ENCODE data around the gene KPNA6. TPM values are rescaled to one million over a fixed set of nuclear protein-coding genes. Genes with fewer than 3 reads are reported as not detected.
"Not testable (repeated sequence)": the region's sequence is repeated elsewhere in the genome, so short reads cannot be mapped to it uniquely, and the experiment has no call there.

KPNA6 gene
- polyA plus RNA-seq, 1 experiment: 26.6 TPM

- H3K4me3 ChIP-seq (ENCODE audit: low read depth, low read length): no peak overlapping the region
- H3K36me3 ChIP-seq (ENCODE audit: control insufficient read depth, insufficient read depth, low read length): no peaks in the 10 kb centered on the region
- POLR2A ChIA-PET: interaction anchor here (0.6 kb wide), 1 partner anchor 113 kb away, joined by 3 read pairs; no protein-coding TSS in a partner anchor
- no peak for TF ChIP-seq CTCF (IDR thresholded peaks at IDR 0.05; ENCODE audit: insufficient read depth, low read depth, low read length)
- CTCF ChIA-PET: interaction anchor here (0.5 to 3.5 kb wide), 4 partner anchors 18 to 54 kb away, joined by 3 to 17 read pairs (median 4); partner anchors contain the start of genes KPNA6 and TXLNA
- H3K27me3 ChIP-seq (ENCODE audit: control insufficient read depth, insufficient read depth, low read length): no peaks in the 10 kb centered on the region
- DNase-seq (ENCODE audit: low read depth): no peak
These were observed 19.7 kb downstream of the KPNA6 start for GRCh38 chr1:32127409-32128198.

DNA sequence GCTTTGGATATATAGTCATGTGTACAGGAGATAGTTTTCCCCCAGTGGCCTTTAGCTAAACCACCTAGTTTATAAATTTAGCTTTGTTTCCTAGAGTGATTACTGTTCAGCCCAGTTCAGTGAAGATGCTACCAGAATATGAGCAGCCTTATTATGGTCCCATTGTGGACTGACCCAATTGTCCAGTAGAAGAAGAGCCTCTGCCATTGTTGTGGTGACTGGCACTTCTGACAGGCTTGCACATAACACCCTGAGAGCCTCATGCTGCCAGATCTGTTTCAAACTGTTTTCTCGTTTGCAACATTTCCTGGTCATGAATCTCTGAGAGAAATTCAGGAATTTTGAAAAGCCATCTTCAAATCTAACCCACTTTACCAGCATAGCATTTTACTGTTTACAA lies 20.6 kb downstream of the KPNA6 start:
- no peak for TF ChIP-seq CTCF (IDR thresholded peaks at IDR 0.05; ENCODE audit: insufficient read depth, low read depth, low read length)
- no peak overlapping the region for H3K4me3 ChIP-seq (ENCODE audit: low read depth, low read length)
- ChIA-PET CTCF (interaction anchor here (1.0 to 3.5 kb wide), 3 partner anchors 19 to 55 kb away, joined by 3 to 17 read pairs (median 3); partner anchors contain the start of genes KPNA6 and TXLNA), POLR2A (no interaction called here)
- no peak for DNase-seq (ENCODE audit: low read depth)
- H3K27me3 ChIP-seq (ENCODE audit: control insufficient read depth, insufficient read depth, low read length): no peaks in the 10 kb centered on the region
- H3K36me3 ChIP-seq (ENCODE audit: control insufficient read depth, insufficient read depth, low read length): no peaks in the 10 kb centered on the region

- ChIA-PET POLR2A (no interaction called here), CTCF (interaction anchor here (1.0 to 3.5 kb wide), 2 partner anchors 19 to 50 kb away, joined by 3 to 17 read pairs; partner anchors contain the start of genes KPNA6 and TXLNA)
- H3K27me3 ChIP-seq (ENCODE audit: control insufficient read depth, insufficient read depth, low read length): no peaks in the 10 kb centered on the region
- H3K4me3 ChIP-seq (ENCODE audit: low read depth, low read length): no peak overlapping the region
- DNase-seq (ENCODE audit: low read depth): no peak
- H3K36me3 ChIP-seq (ENCODE audit: control insufficient read depth, insufficient read depth, low read length): no peaks in the 10 kb centered on the region
- no peak for TF ChIP-seq CTCF (IDR thresholded peaks at IDR 0.05; ENCODE audit: insufficient read depth, low read depth, low read length)
These were observed 21.1 kb downstream of the KPNA6 start for GRCh38 chr1:32128964-32129363.

GRCh38 chr1:32133950-32134280 lies 26.1 kb downstream of the KPNA6 start:
- POLR2A ChIA-PET: interaction anchor here (0.6 kb wide), 1 partner anchor 29 kb away, joined by 10 read pairs; no protein-coding TSS in a partner anchor
- CTCF ChIA-PET: interaction anchor here (0.7 kb wide), 1 partner anchor 998 kb away, joined by 3 read pairs; no protein-coding TSS in a partner anchor
- not testable (repeated sequence) for H3K36me3 ChIP-seq (ENCODE audit: control insufficient read depth, insufficient read depth, low read length); DNase-seq (ENCODE audit: low read depth); H3K4me3 ChIP-seq (ENCODE audit: low read depth, low read length); H3K27me3 ChIP-seq (ENCODE audit: control insufficient read depth, insufficient read depth, low read length)

DNA sequence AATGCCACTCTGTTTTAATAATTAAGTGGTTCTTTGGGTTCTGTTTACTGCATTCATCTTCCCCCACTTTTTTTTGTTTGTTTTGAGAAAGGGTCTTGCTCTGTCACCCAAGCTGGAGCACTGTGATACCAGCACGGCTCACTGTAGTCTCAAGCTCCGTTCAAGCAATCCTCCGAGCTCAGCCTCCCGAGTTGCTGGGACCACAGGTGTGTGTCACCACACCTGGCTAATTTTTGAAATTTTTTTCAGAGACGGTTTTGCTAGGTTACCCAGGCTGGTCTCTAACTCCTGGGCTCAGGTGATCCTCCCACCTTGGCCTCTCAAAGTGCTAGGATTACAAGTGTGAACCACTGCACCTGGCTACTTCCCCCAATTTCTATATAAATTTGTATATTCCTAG lies 29.3 kb downstream of the KPNA6 start:
- ChIA-PET POLR2A (no interaction called here), CTCF (no interaction called here)

More for the DNA sequence above, 29.3 kb downstream of the KPNA6 start:
- Histone ChIP-seq H3K4me3 (ENCODE audit: low read depth, low read length) (no peak overlapping the region), H3K36me3 (ENCODE audit: control insufficient read depth, insufficient read depth, low read length) (no peaks in the 10 kb centered on the region; the same call in 1 of the 2 replicates), H3K27me3 (ENCODE audit: control insufficient read depth, insufficient read depth, low read length) (no peaks in the 10 kb centered on the region)
- no peak for TF ChIP-seq CTCF (IDR thresholded peaks at IDR 0.05; ENCODE audit: insufficient read depth, low read depth, low read length)
- DNase-seq (ENCODE audit: low read depth): no peak
